ENCODE results near the gene SH3TC1. TPM values are rescaled to one million over a fixed set of nuclear protein-coding genes. Genes with fewer than 3 reads are reported as not detected.

The SH3TC1 gene
- total and polyA plus RNA-seq, 2 of the 8 experiments (the other 6 are each of a cell fraction or from before 2014, with no cell fraction given) = 0.15 TPM; not detected in 1

- TF ChIP-seq CHD7 (IDR thresholded peaks at IDR 0.05; ENCODE audit: insufficient replicate concordance, low read length) (no peak), ZNF274 (IDR thresholded peaks at IDR 0.05; ENCODE audit: borderline replicate concordance, extremely low read depth, low read length) (no peak), EP300 (IDR thresholded peaks at IDR 0.05; ENCODE audit: borderline replicate concordance in 1 of 2, low read depth in 2 of 2, low read length in 2 of 2) (no peak)
Measured at GRCh38 chr4:8164687-8165086, 34.4 kb upstream of the SH3TC1 start (continued).
